ENCODE data around the gene THAP4. TPM values are rescaled to one million over a fixed set of nuclear protein-coding genes. Genes with fewer than 3 reads are reported as not detected.
A peak's percentile ranks its signal among the peaks of the same experiment; 100 is the strongest.

The THAP4 gene
- total RNA-seq, 1 donor from 2014 or later: 42.5 TPM

DNA sequence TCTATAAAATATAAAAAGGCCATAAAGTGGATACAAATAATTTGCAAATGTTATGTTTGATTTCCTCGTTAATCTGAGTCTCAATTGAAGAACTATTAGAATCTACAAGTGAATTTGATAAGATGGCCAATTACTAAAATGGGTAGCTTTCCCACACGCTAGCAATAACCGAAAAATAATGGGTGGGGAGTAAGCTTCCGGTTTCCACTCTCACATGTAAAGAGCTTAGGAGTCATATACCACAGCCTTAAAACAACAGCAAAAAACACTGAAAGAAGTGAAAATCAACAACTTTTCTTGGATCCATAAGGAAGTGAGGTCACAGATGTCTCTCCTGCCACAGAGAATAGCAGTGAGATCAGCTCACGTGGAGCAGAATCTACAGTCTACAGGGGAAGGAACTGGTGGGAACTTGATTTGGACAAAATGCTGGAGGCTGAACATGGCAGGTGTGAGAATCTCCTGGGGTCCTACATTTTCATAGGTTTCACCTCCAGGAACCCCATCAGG, 18.6 kb downstream of the THAP4 start:
- Mint-ChIP-seq H3K4me3 (ENCODE audit: unreplicated experiment) (peak overlapping the region; percentile 7), H3K27ac (ENCODE audit: unreplicated experiment) (peak overlapping the region; percentile 93), H3K36me3 (ENCODE audit: low read depth, unreplicated experiment) (peaks cover 19% of the 10 kb centered on the region), H3K27me3 (ENCODE audit: unreplicated experiment) (peaks cover 7% of the 10 kb centered on the region), H3K4me1 (ENCODE audit: unreplicated experiment) (peaks cover 13% of the 10 kb centered on the region), H3K9me3 (ENCODE audit: unreplicated experiment) (no peaks in the 10 kb centered on the region)
- TF ChIP-seq, protein P1, sequence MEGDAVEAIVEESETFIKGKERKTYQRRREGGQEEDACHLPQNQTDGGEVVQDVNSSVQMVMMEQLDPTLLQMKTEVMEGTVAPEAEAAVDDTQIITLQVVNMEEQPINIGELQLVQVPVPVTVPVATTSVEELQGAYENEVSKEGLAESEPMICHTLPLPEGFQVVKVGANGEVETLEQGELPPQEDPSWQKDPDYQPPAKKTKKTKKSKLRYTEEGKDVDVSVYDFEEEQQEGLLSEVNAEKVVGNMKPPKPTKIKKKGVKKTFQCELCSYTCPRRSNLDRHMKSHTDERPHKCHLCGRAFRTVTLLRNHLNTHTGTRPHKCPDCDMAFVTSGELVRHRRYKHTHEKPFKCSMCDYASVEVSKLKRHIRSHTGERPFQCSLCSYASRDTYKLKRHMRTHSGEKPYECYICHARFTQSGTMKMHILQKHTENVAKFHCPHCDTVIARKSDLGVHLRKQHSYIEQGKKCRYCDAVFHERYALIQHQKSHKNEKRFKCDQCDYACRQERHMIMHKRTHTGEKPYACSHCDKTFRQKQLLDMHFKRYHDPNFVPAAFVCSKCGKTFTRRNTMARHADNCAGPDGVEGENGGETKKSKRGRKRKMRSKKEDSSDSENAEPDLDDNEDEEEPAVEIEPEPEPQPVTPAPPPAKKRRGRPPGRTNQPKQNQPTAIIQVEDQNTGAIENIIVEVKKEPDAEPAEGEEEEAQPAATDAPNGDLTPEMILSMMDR (IDR thresholded peaks at IDR 0.05; ENCODE audit: unreplicated experiment): no peak
- no peak for DNase-seq (ENCODE audit: low spot score)

DNA sequence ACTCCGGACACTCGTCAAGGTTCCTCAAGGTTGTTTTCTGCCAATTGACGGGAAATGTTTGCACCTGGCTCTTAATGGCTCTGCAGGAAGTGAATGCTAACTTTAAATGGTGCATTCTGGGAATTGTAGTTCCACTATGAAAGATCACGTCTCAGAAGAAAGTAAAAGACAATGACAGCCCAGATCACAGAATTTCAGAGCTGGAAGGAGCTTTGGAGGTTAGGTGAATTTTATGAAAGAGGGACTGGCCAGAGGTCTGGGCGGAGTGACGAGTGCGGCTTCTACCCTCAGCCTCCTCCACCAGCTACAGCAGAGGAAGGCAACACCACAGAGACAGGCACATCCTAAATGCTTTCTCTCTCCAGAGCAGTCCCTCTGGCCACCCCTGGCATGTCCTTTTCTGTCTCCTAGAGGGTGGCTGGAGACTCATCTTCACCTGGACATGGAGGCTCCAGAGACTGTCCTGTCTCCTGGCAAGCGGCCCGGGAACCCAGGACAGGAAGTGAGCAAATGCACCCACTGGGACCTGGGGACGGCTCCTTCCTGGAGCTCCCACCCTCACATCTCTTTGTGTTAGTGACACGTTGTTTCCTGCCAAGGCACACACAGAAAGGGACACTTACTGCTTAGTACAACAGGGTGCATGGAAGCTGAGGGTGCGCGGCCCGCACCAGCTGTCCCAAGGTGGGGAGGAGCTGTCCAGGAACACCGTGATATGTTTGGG, 19.4 kb downstream of the THAP4 start:
- TF ChIP-seq, protein P1 (IDR thresholded peaks at IDR 0.05; ENCODE audit: unreplicated experiment): no peak
- Mint-ChIP-seq H3K4me3 (ENCODE audit: unreplicated experiment) (peak overlapping the region; percentile 49), H3K9me3 (ENCODE audit: unreplicated experiment) (no peaks in the 10 kb centered on the region), H3K27me3 (ENCODE audit: unreplicated experiment) (peaks cover 7% of the 10 kb centered on the region), H3K4me1 (ENCODE audit: unreplicated experiment) (peaks cover 13% of the 10 kb centered on the region), H3K27ac (ENCODE audit: unreplicated experiment) (peak overlapping the region; percentile 93), H3K36me3 (ENCODE audit: low read depth, unreplicated experiment) (peaks cover 19% of the 10 kb centered on the region)
- DNase-seq (ENCODE audit: low spot score): no peak

DNA sequence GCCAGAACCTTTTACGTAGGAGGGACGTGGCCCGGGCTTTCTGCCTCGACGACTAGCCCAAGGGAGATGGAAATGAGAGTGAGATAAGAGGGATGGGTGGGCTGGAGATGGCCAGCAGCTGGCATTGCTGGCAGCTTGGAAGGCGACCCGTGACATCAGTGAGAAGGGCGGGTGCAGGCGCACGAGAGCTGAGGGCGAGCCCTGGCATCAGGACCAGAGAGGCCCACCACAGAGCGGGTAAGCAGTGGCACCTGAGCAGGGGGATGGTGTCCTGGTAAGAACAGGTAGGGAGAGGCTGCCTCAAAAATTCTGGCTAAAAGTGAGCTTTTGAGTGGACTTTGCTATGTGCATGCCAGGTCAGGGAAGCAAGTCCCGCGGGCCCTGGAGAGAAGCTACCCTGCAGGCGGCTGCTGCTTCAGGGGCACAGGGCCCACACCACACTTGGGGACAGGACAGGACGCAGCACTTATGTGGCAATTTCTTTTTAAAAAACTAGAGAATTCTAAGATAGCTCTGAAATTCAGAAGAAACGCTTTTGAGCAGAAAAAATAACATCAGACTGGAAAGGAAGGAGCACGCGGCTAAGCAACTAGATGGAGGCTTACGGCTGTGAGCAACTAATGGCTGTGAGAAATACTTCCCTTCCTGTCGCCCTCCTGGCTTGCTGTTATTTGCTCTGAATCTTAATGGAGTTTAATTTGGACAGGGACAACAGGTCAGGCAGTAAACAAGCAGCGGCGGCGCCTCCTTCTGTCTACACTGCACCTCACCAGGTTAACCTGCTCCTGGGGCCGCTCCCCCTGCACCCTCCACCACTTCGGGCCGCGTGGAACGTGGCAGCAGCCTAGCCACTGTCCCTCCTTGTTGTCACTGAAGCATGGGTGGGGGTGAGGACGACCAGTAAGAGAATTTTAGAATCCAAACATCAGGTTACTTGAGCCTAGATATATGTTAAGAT, 20.5 kb downstream of the THAP4 start:
- Mint-ChIP-seq H3K9me3 (ENCODE audit: unreplicated experiment) (no peaks in the 10 kb centered on the region), H3K4me1 (ENCODE audit: unreplicated experiment) (peaks cover 13% of the 10 kb centered on the region), H3K36me3 (ENCODE audit: low read depth, unreplicated experiment) (peaks cover 16% of the 10 kb centered on the region), H3K27me3 (ENCODE audit: unreplicated experiment) (peaks cover 7% of the 10 kb centered on the region), H3K4me3 (ENCODE audit: unreplicated experiment) (no peak overlapping the region), H3K27ac (ENCODE audit: unreplicated experiment) (peak overlapping the region; percentile 64)
- no peak for DNase-seq (ENCODE audit: low spot score)
- TF ChIP-seq, protein P1 (IDR thresholded peaks at IDR 0.05; ENCODE audit: unreplicated experiment): no peak

DNA sequence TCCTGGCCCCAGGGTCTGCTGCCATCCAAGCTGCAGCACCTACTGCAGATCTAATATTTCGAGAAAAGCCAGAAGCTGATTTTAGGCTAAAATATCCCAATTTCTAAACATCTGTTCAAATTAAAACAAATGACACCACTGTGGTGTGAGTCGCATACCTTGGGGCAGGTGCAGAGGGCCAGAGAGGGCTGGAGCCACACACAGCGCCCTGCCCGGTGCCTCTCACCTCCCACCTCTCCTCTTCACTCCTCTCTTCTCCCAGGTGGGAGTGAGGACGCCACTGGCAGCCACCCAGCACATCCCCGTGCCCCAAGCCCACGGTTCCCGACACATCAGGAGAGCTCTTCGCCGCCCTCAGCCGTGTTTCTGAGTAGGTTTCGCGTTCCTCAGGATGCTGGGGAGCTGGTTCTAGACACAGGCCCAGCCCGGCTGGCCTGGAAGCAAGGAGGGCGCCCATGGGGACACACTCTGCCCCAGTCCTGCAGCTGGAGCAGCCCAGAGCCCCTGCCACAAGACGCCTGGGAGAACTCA, 21.4 kb downstream of the THAP4 start:
- H3K4me1 Mint-ChIP-seq (ENCODE audit: unreplicated experiment): peaks cover 13% of the 10 kb centered on the region
- DNase-seq (ENCODE audit: low spot score): no peak
- peaks cover 10% of the 10 kb centered on the region for H3K36me3 Mint-ChIP-seq (ENCODE audit: low read depth, unreplicated experiment)
- H3K27ac Mint-ChIP-seq (ENCODE audit: unreplicated experiment): no peak overlapping the region
- no peak overlapping the region for H3K4me3 Mint-ChIP-seq (ENCODE audit: unreplicated experiment)
- peaks cover 7% of the 10 kb centered on the region for H3K27me3 Mint-ChIP-seq (ENCODE audit: unreplicated experiment)
- no peaks in the 10 kb centered on the region for H3K9me3 Mint-ChIP-seq (ENCODE audit: unreplicated experiment)
- TF ChIP-seq, protein P1 (IDR thresholded peaks at IDR 0.05; ENCODE audit: unreplicated experiment): no peak
